GM19468 (cell line): ENCODE data around the gene APOA4.
"Not testable (repeated sequence)": the region's sequence is repeated elsewhere in the genome, so short reads cannot be mapped to it uniquely, and the experiment has no call there.

ENCODE experiments used
- ATAC-seq: cut with Tn5 transposase; IDR thresholded peaks from one replicate; pipeline ENCODE4 v1.9.1; 2021; ENCODE audit warnings: mild to moderate bottlenecking, moderate library complexity, moderate number of reproducible peaks; ENCODE audit not compliant: unreplicated experiment; ENCODE audit errors: extremely low read depth

Gene APOA4

GRCh38 chr11:116808262-116809175, 14.6 kb downstream of the APOA4 start:
- no peak for ATAC-seq

- ATAC-seq = no peak
These were observed 15.4 kb downstream of the APOA4 start for GRCh38 chr11:116807601-116808261.

- ATAC-seq = no peak
These were observed 19.1 kb downstream of the APOA4 start for GRCh38 chr11:116804001-116804400.

GRCh38 chr11:116801662-116802061, 21.4 kb downstream of the APOA4 start:
- not testable (repeated sequence) for ATAC-seq

- ATAC-seq = no peak
These were observed 22.5 kb downstream of the APOA4 start for GRCh38 chr11:116800610-116801009.

GRCh38 chr11:116798368-116798767, 24.7 kb downstream of the APOA4 start:
- ATAC-seq = no peak

- no peak for ATAC-seq
These were observed 25.3 kb downstream of the APOA4 start for GRCh38 chr11:116797816-116798215.

GRCh38 chr11:116796548-116796947, 26.6 kb downstream of the APOA4 start:
- ATAC-seq = no peak

GRCh38 chr11:116794851-116795250, 28.3 kb downstream of the APOA4 start:
- no peak for ATAC-seq

GRCh38 chr11:116793772-116794097, 29.4 kb downstream of the APOA4 start:
- ATAC-seq = no peak

- ATAC-seq = no peak
These were observed 30.0 kb downstream of the APOA4 start for GRCh38 chr11:116792869-116793771.

- ATAC-seq = no peak
These were observed 30.8 kb downstream of the APOA4 start for GRCh38 chr11:116792144-116792868.

- ATAC-seq = no peak
These were observed 31.3 kb downstream of the APOA4 start, which contains the start of gene APOA5 for GRCh38 chr11:116791813-116792143. APOA5 (minus strand) TSS chr11:116791879; CDS start chr11:116791860, 19 bp downstream.

GRCh38 chr11:116791002-116791812, 31.9 kb downstream of the APOA4 start:
- no peak for ATAC-seq

- ATAC-seq = no peak
These were observed 32.7 kb downstream of the APOA4 start for GRCh38 chr11:116790167-116791001.

GRCh38 chr11:116788975-116789374, 34.1 kb downstream of the APOA4 start:
- no peak for ATAC-seq

- ATAC-seq = no peak
These were observed 34.6 kb downstream of the APOA4 start for GRCh38 chr11:116788534-116788933.

- peak; percentile 74 for ATAC-seq
These were observed 35.2 kb downstream of the APOA4 start, which contains the start of gene ZPR1 for GRCh38 chr11:116787786-116788486. ZPR1 (minus strand) TSS chr11:116788023; CDS start chr11:116787990, 33 bp downstream.
